Panc1 (cell line): Measurements from ENCODE around the gene PDE3A.

Experiments
- POLR2AphosphoS5 ChIP-seq: IDR thresholded peaks from 2 replicates; pipeline ENCODE4 v1.6.1; 2012; ENCODE audit warnings: mild to moderate bottlenecking, low read depth, low read length, moderate library complexity
- REST ChIP-seq, 2 experiments: IDR thresholded peaks; 2 replicates each; pipeline ENCODE4 v1.6.1; 2011 to 2012; ENCODE audit warnings: low read depth in 2 of 2, control low read depth in 1 of 2, low read length in 1 of 2, mild to moderate bottlenecking in 1 of 2, moderate library complexity in 1 of 2; ENCODE audit not compliant: insufficient read depth in 1 of 2
- SIN3A ChIP-seq: IDR thresholded peaks from 2 replicates; pipeline ENCODE4 v1.6.1; 2012; ENCODE audit warnings: low read depth, mild to moderate bottlenecking, low read length, moderate library complexity, borderline replicate concordance; ENCODE audit not compliant: insufficient read depth
- TCF7L2 ChIP-seq: IDR thresholded peaks from 2 replicates; pipeline ENCODE4 v1.6.1; 2011; ENCODE audit warnings: mild to moderate bottlenecking, low read depth, low read length, inconsistent platforms
- TF ChIP-seq, protein P1 (sequence below): fragments of 450-650 bp; IDR thresholded peaks from 2 replicates; pipeline ENCODE4 v1.5.1; 2017; ENCODE audit warnings: mild to moderate bottlenecking

GRCh38 chr12:20497707-20498106 lies 129.4 kb downstream of the PDE3A start:
- TF ChIP-seq TCF7L2 (no peak), SIN3A (no peak), POLR2AphosphoS5 (no peak), REST (IDR thresholded peaks at IDR 0.05; ENCODE audit: insufficient read depth in 1 of 2, low read depth in 2 of 2, low read length in 1 of 2) (no peak)
- TF ChIP-seq, protein P1, sequence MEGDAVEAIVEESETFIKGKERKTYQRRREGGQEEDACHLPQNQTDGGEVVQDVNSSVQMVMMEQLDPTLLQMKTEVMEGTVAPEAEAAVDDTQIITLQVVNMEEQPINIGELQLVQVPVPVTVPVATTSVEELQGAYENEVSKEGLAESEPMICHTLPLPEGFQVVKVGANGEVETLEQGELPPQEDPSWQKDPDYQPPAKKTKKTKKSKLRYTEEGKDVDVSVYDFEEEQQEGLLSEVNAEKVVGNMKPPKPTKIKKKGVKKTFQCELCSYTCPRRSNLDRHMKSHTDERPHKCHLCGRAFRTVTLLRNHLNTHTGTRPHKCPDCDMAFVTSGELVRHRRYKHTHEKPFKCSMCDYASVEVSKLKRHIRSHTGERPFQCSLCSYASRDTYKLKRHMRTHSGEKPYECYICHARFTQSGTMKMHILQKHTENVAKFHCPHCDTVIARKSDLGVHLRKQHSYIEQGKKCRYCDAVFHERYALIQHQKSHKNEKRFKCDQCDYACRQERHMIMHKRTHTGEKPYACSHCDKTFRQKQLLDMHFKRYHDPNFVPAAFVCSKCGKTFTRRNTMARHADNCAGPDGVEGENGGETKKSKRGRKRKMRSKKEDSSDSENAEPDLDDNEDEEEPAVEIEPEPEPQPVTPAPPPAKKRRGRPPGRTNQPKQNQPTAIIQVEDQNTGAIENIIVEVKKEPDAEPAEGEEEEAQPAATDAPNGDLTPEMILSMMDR, result no peak
